Measurements from ENCODE around the gene TNRC6C.

GRCh38 chr17:77958716-77959125 is 218 bp downstream of the TNRC6C start:
- TF ChIP-seq ZNF174 (tag by site-specific recombination; IDR thresholded peaks at IDR 0.05) (no peak), ZBTB44 (tag by site-specific recombination; IDR thresholded peaks at IDR 0.05) (no peak), REST (tag by site-specific recombination; IDR thresholded peaks at IDR 0.05) (no peak)

All from HEK293 (cell line).